ENCODE data around the gene CD55. TPM values are rescaled to one million over a fixed set of nuclear protein-coding genes. Genes with fewer than 3 reads are reported as not detected.

Gene CD55
- total and polyA plus RNA-seq, 2 donors (not counting 1 experiment from before 2014, with no cell fraction given), result 46.1 to 77.7 TPM

DNA sequence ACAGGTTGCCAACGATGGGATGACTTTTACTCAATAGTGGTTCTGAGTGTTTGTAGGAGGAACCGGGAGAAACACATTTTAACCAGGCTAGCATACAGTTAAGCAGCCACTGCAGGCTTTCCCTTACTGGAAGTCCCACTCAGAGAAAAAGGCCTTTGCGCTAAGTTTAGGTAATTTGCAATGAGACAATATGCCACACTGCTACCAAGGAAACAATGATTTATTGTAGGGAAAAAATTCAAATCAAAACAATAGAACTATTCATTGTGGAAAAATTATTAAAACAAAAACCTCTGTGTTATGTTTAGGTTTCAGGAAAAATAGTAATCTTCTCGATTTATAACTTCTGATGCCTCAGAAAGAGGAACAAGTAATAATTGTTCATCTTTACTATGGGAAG, 81.3 kb downstream of the CD55 start:
- Histone ChIP-seq H3K4me3 (replicated peaks in 1 of 4; ENCODE audit: control extremely low read depth in 1 of 4, insufficient read depth in 1 of 4, low read depth in 3 of 4, low read length in 4 of 4) (no peak overlapping the region), H3K27ac (ENCODE audit: insufficient read depth, low read length) (no peak overlapping the region), H4K20me1 (ENCODE audit: control insufficient read depth, extremely low read depth, insufficient read depth, low read length) (no peaks in the 10 kb centered on the region), H3K36me3 (ENCODE audit: control insufficient read depth, insufficient read depth, low read length) (no peaks in the 10 kb centered on the region), H3K79me2 (ENCODE audit: control insufficient read depth, insufficient read depth, low read length) (no peaks in the 10 kb centered on the region), H3K4me2 (ENCODE audit: extremely low read depth, insufficient read depth, low read length) (no peak overlapping the region), H3K27me3 (ENCODE audit: control insufficient read depth, insufficient read depth, low read length) (no peaks in the 10 kb centered on the region), H3K9ac (ENCODE audit: insufficient read depth, low read length) (no peak overlapping the region), H3K4me1 (ENCODE audit: control insufficient read depth, extremely low read depth, insufficient read depth, low read length) (no peaks in the 10 kb centered on the region), H3K9me3 (ENCODE audit: control insufficient read depth, insufficient read depth, low read depth, low read length) (no peaks in the 10 kb centered on the region), H2AFZ (ENCODE audit: low read length) (no peak overlapping the region)
- DNase-seq (ENCODE audit: low read depth in 2 of 2), result no peak
- TF ChIP-seq EZH2 (IDR thresholded peaks at IDR 0.05; ENCODE audit: low read length, missing control alignments), result no peak

DNA sequence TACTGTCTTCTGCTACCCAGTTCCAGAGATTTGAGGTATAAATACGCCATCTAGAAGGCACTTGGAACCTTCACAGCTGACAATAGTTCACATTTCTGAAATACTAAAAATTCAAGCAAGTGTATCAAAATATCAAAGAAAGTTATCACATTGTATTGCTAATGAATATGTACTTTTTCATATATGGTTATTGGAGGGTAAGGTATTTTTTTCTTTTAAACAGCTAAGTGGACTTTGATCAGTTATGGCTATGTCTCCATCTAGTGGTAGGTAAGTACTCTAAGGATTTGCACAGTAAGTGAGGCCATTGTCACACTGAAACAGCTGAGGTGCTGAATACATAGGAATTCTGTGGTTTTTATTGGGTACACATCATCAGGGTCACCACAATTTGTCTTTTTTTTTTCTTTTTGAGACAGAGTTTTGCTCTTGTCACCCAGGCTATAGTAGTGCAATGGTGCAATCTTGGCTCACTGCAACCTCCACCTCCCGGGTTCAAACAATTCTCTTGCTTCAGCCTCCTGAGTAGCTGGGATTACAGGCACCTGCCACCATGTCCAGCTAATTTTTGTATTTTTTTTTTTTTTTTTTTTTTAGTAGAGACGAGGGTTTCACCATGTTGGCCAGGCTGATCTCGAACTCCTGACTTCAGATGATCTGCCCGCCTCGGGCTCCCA, 83.5 kb downstream of the CD55 start:
- H3K79me2 ChIP-seq (ENCODE audit: control insufficient read depth, insufficient read depth, low read length), result no peaks in the 10 kb centered on the region
- no peaks in the 10 kb centered on the region for H3K4me1 ChIP-seq (ENCODE audit: control insufficient read depth, extremely low read depth, insufficient read depth, low read length)
- H3K9ac ChIP-seq (ENCODE audit: insufficient read depth, low read length), result no peak overlapping the region
- peak; percentile 67 to 85 for DNase-seq (ENCODE audit: low read depth in 2 of 2)
- no peak for TF ChIP-seq EZH2 (IDR thresholded peaks at IDR 0.05; ENCODE audit: low read length, missing control alignments)
- TF ChIP-seq, protein P1, sequence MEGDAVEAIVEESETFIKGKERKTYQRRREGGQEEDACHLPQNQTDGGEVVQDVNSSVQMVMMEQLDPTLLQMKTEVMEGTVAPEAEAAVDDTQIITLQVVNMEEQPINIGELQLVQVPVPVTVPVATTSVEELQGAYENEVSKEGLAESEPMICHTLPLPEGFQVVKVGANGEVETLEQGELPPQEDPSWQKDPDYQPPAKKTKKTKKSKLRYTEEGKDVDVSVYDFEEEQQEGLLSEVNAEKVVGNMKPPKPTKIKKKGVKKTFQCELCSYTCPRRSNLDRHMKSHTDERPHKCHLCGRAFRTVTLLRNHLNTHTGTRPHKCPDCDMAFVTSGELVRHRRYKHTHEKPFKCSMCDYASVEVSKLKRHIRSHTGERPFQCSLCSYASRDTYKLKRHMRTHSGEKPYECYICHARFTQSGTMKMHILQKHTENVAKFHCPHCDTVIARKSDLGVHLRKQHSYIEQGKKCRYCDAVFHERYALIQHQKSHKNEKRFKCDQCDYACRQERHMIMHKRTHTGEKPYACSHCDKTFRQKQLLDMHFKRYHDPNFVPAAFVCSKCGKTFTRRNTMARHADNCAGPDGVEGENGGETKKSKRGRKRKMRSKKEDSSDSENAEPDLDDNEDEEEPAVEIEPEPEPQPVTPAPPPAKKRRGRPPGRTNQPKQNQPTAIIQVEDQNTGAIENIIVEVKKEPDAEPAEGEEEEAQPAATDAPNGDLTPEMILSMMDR (conservative IDR thresholded peaks at IDR 0.05 in 1 of 2, IDR thresholded peaks at IDR 0.05 in 1 of 2; ENCODE audit: low read depth in 1 of 2, low read length in 2 of 2), result peak; percentile 65 to 74
- H3K27me3 ChIP-seq (ENCODE audit: control insufficient read depth, insufficient read depth, low read length), result no peaks in the 10 kb centered on the region
- H3K4me2 ChIP-seq (ENCODE audit: extremely low read depth, insufficient read depth, low read length), result no peak overlapping the region
- H3K36me3 ChIP-seq (ENCODE audit: control insufficient read depth, insufficient read depth, low read length), result no peaks in the 10 kb centered on the region
- H2AFZ ChIP-seq (ENCODE audit: low read length), result no peak overlapping the region
- H4K20me1 ChIP-seq (ENCODE audit: control insufficient read depth, extremely low read depth, insufficient read depth, low read length), result no peaks in the 10 kb centered on the region
- no peaks in the 10 kb centered on the region for H3K9me3 ChIP-seq (ENCODE audit: control insufficient read depth, insufficient read depth, low read depth, low read length)
- no peak overlapping the region for H3K4me3 ChIP-seq (replicated peaks in 1 of 4; ENCODE audit: control extremely low read depth in 1 of 4, insufficient read depth in 1 of 4, low read depth in 3 of 4, low read length in 4 of 4)
- no peak overlapping the region for H3K27ac ChIP-seq (ENCODE audit: insufficient read depth, low read length)

DNA sequence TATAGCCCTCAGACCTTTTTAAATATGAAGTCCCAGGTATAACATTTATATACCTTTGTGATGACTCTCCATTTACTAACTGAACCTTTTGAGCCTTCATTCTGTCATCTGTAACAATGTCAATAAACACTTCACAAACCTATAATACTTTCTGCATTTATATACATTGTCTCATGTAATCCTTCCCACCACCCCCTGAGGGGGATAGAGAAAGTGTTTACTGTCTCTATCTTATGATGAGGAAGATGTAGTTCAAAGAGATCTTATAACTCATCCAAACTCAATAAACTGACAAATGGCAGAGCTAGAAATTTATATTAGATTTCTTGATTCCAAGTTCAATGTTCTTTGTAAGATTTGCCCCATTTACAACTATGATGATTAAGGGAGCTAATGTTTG, 84.3 kb downstream of the CD55 start:
- DNase-seq (ENCODE audit: low read depth in 2 of 2), result no peak
- Histone ChIP-seq H4K20me1 (ENCODE audit: control insufficient read depth, extremely low read depth, insufficient read depth, low read length) (no peaks in the 10 kb centered on the region), H3K27me3 (ENCODE audit: control insufficient read depth, insufficient read depth, low read length) (no peaks in the 10 kb centered on the region), H3K4me3 (replicated peaks in 1 of 4; ENCODE audit: control extremely low read depth in 1 of 4, insufficient read depth in 1 of 4, low read depth in 3 of 4, low read length in 4 of 4) (no peak overlapping the region), H3K79me2 (ENCODE audit: control insufficient read depth, insufficient read depth, low read length) (no peaks in the 10 kb centered on the region), H2AFZ (ENCODE audit: low read length) (no peak overlapping the region), H3K36me3 (ENCODE audit: control insufficient read depth, insufficient read depth, low read length) (no peaks in the 10 kb centered on the region), H3K9ac (ENCODE audit: insufficient read depth, low read length) (no peak overlapping the region), H3K4me1 (ENCODE audit: control insufficient read depth, extremely low read depth, insufficient read depth, low read length) (no peaks in the 10 kb centered on the region), H3K4me2 (ENCODE audit: extremely low read depth, insufficient read depth, low read length) (no peak overlapping the region), H3K9me3 (ENCODE audit: control insufficient read depth, insufficient read depth, low read depth, low read length) (no peaks in the 10 kb centered on the region), H3K27ac (ENCODE audit: insufficient read depth, low read length) (no peak overlapping the region)
- TF ChIP-seq, protein P1 (conservative IDR thresholded peaks at IDR 0.05 in 1 of 2, IDR thresholded peaks at IDR 0.05 in 1 of 2; ENCODE audit: low read depth in 1 of 2, low read length in 2 of 2), result no peak
- TF ChIP-seq EZH2 (IDR thresholded peaks at IDR 0.05; ENCODE audit: low read length, missing control alignments), result no peak

Data from fibroblast of lung (primary cell).